Caco-2 (cell line): ENCODE measurements around the gene OR6C68. TPM values are rescaled to one million over a fixed set of nuclear protein-coding genes. Genes with fewer than 3 reads are reported as not detected.

Source experiments
- Bru-seq: library from RNA; stranded (reverse); fragments of 400-500 nt; gene quantifications from one replicate; lab custom pipeline; 2021; lab: Mats Ljungman, UMichigan
- BruChase-seq, 2 experiments: library from RNA; stranded (reverse); fragments of 400-500 nt; gene quantifications; one replicate each; lab custom pipeline; 2021; lab: Mats Ljungman, UMichigan
- BruUV-seq: library from RNA; stranded (reverse); fragments of 400-500 nt; replicated peaks from 2 replicates; lab custom pipeline; 2021; lab: Mats Ljungman, UMichigan
- CTCF ChIA-PET: fragments of 300-600 bp; sonication (Branson Sonifier 250); formaldehyde crosslinking; loops from one replicate; lab custom pipeline; 2022; ENCODE audit warnings: antibody characterized with exemption; lab: Charles Lee
- POLR2A ChIA-PET: fragments of 300-600 bp; sonication (Branson Sonifier 250); formaldehyde crosslinking; loops from one replicate; lab custom pipeline; 2022; ENCODE audit warnings: antibody characterized with exemption; lab: Charles Lee
- DNase-seq, 2 experiments: peaks; one replicate each; pipeline versions ENCODE4 v3.0.0 to v3.0.0-alpha.2; 2020 to 2022
- H3K27me3 ChIP-seq: replicated peaks from 2 replicates; pipeline ENCODE4 v1.6.0; 2011; ENCODE audit warnings: low read length; ENCODE audit not compliant: control insufficient read depth, insufficient read depth
- H3K36me3 ChIP-seq: 2 replicates; pipeline ENCODE4 v1.5.1; 2011; ENCODE audit warnings: low read length; ENCODE audit not compliant: control insufficient read depth, insufficient read depth
- H3K4me1 ChIP-seq: fragments of 250-450 bp; sonication (Bioruptor Pico); 2 replicates; pipeline ENCODE4 v1.5.1; 2020; ENCODE audit warnings: mild to moderate bottlenecking
- H3K4me3 ChIP-seq: 2 replicates; pipeline ENCODE4 v1.5.1; 2011; ENCODE audit warnings: low read depth, mild to moderate bottlenecking, control low read depth, low read length
- H3K9me3 ChIP-seq: fragments of 250-450 bp; sonication (Bioruptor Pico); 2 replicates; pipeline ENCODE4 v1.5.1; 2020; ENCODE audit warnings: mild to moderate bottlenecking, moderate library complexity
- H3K27ac Mint-ChIP-seq: one replicate; pipeline ENCODE4 v1.8.0; 2022; ENCODE audit warnings: mixed read lengths; ENCODE audit not compliant: unreplicated experiment
- H3K27me3 Mint-ChIP-seq: one replicate; pipeline ENCODE4 v1.8.0; 2022; ENCODE audit warnings: mixed read lengths; ENCODE audit not compliant: insufficient read depth, unreplicated experiment
- H3K36me3 Mint-ChIP-seq: one replicate; pipeline ENCODE4 v1.8.0; 2022; ENCODE audit warnings: mild to moderate bottlenecking, mixed read lengths; ENCODE audit not compliant: insufficient read depth, unreplicated experiment
- H3K4me1 Mint-ChIP-seq: one replicate; pipeline ENCODE4 v1.8.0; 2022; ENCODE audit warnings: low read depth, mixed read lengths; ENCODE audit not compliant: unreplicated experiment
- H3K4me3 Mint-ChIP-seq: one replicate; pipeline ENCODE4 v1.8.0; 2022; ENCODE audit warnings: mild to moderate bottlenecking, moderate library complexity, mixed read lengths; ENCODE audit not compliant: unreplicated experiment
- H3K9me3 Mint-ChIP-seq: one replicate; pipeline ENCODE4 v1.8.0; 2022; ENCODE audit warnings: mixed read lengths; ENCODE audit not compliant: unreplicated experiment
- CTCF ChIP-seq, 2 experiments: fragments of 200-600 bp in 1 of 2; IDR thresholded peaks; 1 replicate in 1 of 2; 2 replicates in 1 of 2; pipeline versions ENCODE4 v1.5.1 to v1.8.0; 2011 to 2022; ENCODE audit warnings: antibody characterized with exemption in 1 of 2, control low read depth in 1 of 2, inconsistent platforms in 1 of 2, low read depth in 1 of 2, low read length in 1 of 2, mild to moderate bottlenecking in 1 of 2, moderate library complexity in 1 of 2; ENCODE audit not compliant: insufficient read depth in 1 of 2, severe bottlenecking in 1 of 2, unreplicated experiment in 1 of 2
- intact Hi-C: fragments of 100-400 bp; cut with micrococcal nuclease; formaldehyde crosslinking; loops from one replicate; pipeline ENCODE4 v1.10.0; 2022; ENCODE audit not compliant: unreplicated experiment
- long read RNA-seq: library from polyadenylated mRNA; stranded (forward); transcript quantifications from one replicate; pipeline ENCODE4 v2.0.0, GENCODE V29; 2022
- total RNA-seq: library from RNA; stranded (reverse); gene quantifications from 2 replicates; pipeline ENCODE4 v1.2.3, GENCODE V29; 2022

The OR6C68 gene
- total RNA-seq (not detected in 2 replicates), Bru-seq, nascent RNA (not detected), BruChase-seq, experiment 1, labeled RNA remaining after a 2-hour chase (not detected), BruChase-seq, experiment 2, labeled RNA remaining after a 6-hour chase (not detected)
- long read RNA-seq, result 0 reads

GRCh38 chr12:55492078-55492477 lies at the start of gene OR6C68:
Gene OR6C68 (plus strand): TSS chr12:55492378. CDS start chr12:55492378, 0 bp downstream.
- H3K9me3 Mint-ChIP-seq, result no peaks in the 10 kb centered on the region
- Histone ChIP-seq H3K9me3 (no peaks in the 10 kb centered on the region), H3K4me1 (0 out of 2 replicates have a peak, but pooled peaks cover 4% of the 10 kb centered on the region), H3K36me3 (no peaks in the 10 kb centered on the region), H3K4me3 (no peak within 1 kb of the TSS), H3K27me3 (no peaks in the 10 kb centered on the region)
- no peaks in the 10 kb centered on the region for H3K27me3 Mint-ChIP-seq
- intact Hi-C loops, result no loop called here
- no peak for DNase-seq
- no peaks in the 10 kb centered on the region for H3K4me1 Mint-ChIP-seq
- TF ChIP-seq CTCF (IDR thresholded peaks at IDR 0.05; ENCODE audit: insufficient read depth in 1 of 2, low read depth in 1 of 2, low read length in 1 of 2, severe bottlenecking in 1 of 2, unreplicated experiment in 1 of 2), result no peak
- CTCF ChIA-PET, result no interaction called here
- no peaks in the 10 kb centered on the region for H3K36me3 Mint-ChIP-seq
- no peak within 1 kb of the TSS for H3K4me3 Mint-ChIP-seq
- POLR2A ChIA-PET, result no interaction called here
- no peak within 1 kb of the TSS for H3K27ac Mint-ChIP-seq
- no TSS peak for BruUV-seq

DNA sequence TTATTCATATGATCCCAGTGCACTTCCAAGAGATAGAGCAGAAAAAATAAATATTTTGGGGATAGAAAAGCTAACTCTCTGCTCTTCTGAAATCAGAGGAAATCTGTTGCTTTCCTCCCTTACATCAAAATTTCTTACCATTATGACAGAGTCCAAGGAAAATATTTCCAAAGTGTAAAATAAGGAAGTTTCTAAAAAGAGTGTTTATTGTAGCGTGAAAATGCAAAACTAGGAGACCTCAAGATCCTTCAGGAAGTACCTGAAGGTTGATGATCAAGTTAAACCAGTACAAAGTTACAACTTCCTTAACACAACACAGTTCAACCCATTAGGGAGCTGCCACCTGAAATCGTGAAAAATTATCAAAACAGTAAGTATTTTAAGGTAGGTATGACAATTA lies 48.4 kb upstream of the OR6C68 start, which contains the start of gene OR6C2:
OR6C2 (plus strand) TSS at position 301 of the 400 bp plus-strand sequence. CDS start 8,138 bp downstream, outside the sequence.
- Histone ChIP-seq H3K36me3 (no peaks in the 10 kb centered on the region), H3K4me3 (no peak within 1 kb of the TSS), H3K4me1 (no peaks in the 10 kb centered on the region), H3K27me3 (no peaks in the 10 kb centered on the region), H3K9me3 (no peaks in the 10 kb centered on the region)
- Mint-ChIP-seq H3K4me3 (no peak within 1 kb of the TSS), H3K27me3 (no peaks in the 10 kb centered on the region), H3K27ac (no peak within 1 kb of the TSS), H3K4me1 (peaks cover 8% of the 10 kb centered on the region), H3K9me3 (peaks cover 18% of the 10 kb centered on the region), H3K36me3 (no peaks in the 10 kb centered on the region)
- POLR2A ChIA-PET, result no interaction called here
- CTCF ChIA-PET, result interaction anchor here (0.6 kb wide), 1 partner anchor 285 kb away, joined by 3 read pairs; the partner anchor contains the start of gene CD63
- intact Hi-C loops, result no loop called here
- BruUV-seq, result no TSS peak
- no peak for TF ChIP-seq CTCF (IDR thresholded peaks at IDR 0.05; ENCODE audit: insufficient read depth in 1 of 2, low read depth in 1 of 2, low read length in 1 of 2, severe bottlenecking in 1 of 2, unreplicated experiment in 1 of 2)
- DNase-seq, result no peak

DNA sequence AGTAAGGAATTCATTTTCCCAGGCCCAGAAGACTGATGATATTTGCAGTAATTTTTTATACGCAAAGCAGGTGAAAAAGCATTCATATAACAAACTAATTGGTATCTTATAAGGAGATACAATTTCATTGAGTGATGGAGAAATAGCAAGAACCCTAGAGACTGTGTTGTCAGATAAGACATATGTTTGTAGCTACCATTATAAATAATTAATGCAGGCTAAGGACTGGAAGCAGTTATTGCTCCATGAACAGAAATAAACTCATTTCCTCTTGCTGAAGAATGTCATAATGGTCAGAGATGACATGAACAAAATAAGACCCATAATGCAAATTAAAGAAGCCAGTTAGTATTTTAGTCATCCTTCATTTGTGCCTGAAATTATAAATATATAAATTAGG lies 46.8 kb upstream of the OR6C68 start:
- H3K4me1 ChIP-seq, result no peaks in the 10 kb centered on the region
- H3K4me3 ChIP-seq, result no peak overlapping the region
- H3K4me3 Mint-ChIP-seq, result no peak overlapping the region
- POLR2A ChIA-PET, result no interaction called here
- H3K4me1 Mint-ChIP-seq, result peaks cover 8% of the 10 kb centered on the region
- CTCF ChIA-PET, result interaction anchor here (1.6 kb wide), 1 partner anchor 236 kb away, joined by 5 read pairs; a partner anchor contains a TSS
- no peak for DNase-seq
- no peaks in the 10 kb centered on the region for H3K36me3 ChIP-seq
- H3K9me3 ChIP-seq, result no peaks in the 10 kb centered on the region
- TF ChIP-seq CTCF (IDR thresholded peaks at IDR 0.05; ENCODE audit: insufficient read depth in 1 of 2, low read depth in 1 of 2, low read length in 1 of 2, severe bottlenecking in 1 of 2, unreplicated experiment in 1 of 2), result no peak
- no peaks in the 10 kb centered on the region for H3K27me3 Mint-ChIP-seq
- no peaks in the 10 kb centered on the region for H3K27me3 ChIP-seq
- H3K9me3 Mint-ChIP-seq, result peaks cover 6% of the 10 kb centered on the region
- no TSS peak for BruUV-seq
- H3K36me3 Mint-ChIP-seq, result no peaks in the 10 kb centered on the region
- no peak overlapping the region for H3K27ac Mint-ChIP-seq
- intact Hi-C loops, result no loop called here
